GM19324 (cell line): ENCODE results near the gene PPA2.

Source experiments
- ATAC-seq: cut with Tn5 transposase; IDR thresholded peaks from one replicate; pipeline ENCODE4 v1.9.1; 2021; ENCODE audit warnings: mild to moderate bottlenecking, moderate library complexity; ENCODE audit not compliant: unreplicated experiment, low FRiP score

Gene PPA2

GRCh38 chr4:105343146-105343931 lies 130.5 kb downstream of the PPA2 start:
- no peak for ATAC-seq

DNA sequence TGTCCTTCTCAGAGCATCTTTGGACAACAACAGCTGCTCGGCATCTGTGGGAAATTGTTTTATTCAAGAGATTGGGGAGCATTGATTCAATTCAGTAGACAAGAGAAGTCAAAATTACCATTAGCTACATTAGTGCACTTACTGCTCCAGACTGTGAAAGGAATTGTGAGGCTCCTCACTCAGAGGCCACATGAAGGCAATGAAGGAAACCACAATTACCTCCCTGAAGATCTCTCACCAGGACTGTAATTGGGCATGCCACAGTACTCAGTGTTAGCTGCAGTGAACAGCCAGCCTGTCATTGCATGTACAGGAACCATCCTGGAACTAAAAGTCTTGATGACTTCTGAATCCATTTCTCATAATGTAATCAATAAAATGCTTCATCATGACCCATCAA lies 144.8 kb downstream of the PPA2 start:
- no peak for ATAC-seq

DNA sequence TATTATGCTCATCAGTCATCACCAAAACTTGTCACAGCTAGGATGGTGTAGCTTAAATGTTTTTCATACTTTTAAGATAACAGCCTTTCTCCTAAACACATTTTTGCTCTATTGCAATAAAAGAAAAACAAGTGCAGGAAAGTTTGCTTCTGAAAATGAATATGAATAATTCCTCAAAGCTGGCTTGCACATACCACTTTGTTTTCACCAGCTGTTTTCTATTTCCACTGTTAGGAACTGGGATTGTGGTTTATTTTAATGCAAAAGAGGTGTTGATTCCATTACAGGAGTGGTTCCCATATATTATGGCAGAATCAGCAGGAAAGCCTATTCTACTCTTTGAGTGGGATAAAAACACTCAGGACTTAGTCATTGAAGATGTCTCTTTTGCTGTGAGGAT lies 145.9 kb downstream of the PPA2 start:
- ATAC-seq = no peak

GRCh38 chr4:105327222-105327621 lies 146.6 kb downstream of the PPA2 start:
- ATAC-seq = no peak
